A673 (cell line): Measurements from ENCODE around the gene ZNF672. TPM values are rescaled to one million over a fixed set of nuclear protein-coding genes. Genes with fewer than 3 reads are reported as not detected.
"Not testable (repeated sequence)": the region's sequence is repeated elsewhere in the genome, so short reads cannot be mapped to it uniquely, and the experiment has no call there.

Experiments
- BruUV-seq: library from RNA; stranded (reverse); fragments of 400-500 nt; replicated peaks from 2 replicates; lab custom pipeline; 2021; lab: Mats Ljungman, UMichigan
- CTCF ChIA-PET: fragments of 300-600 bp; sonication (Branson Sonifier 250); formaldehyde crosslinking; loops from one replicate; lab custom pipeline; 2022; ENCODE audit warnings: antibody characterized with exemption; lab: Charles Lee
- POLR2A ChIA-PET: fragments of 300-600 bp; sonication (Branson Sonifier 250); formaldehyde crosslinking; loops from one replicate; lab custom pipeline; 2022; ENCODE audit warnings: antibody characterized with exemption; ENCODE audit not compliant: low non-redundant PET; lab: Charles Lee
- DNase-seq: peaks from one replicate; pipeline ENCODE4 v3.0.0-alpha.2; 2015; ENCODE audit warnings: low spot score
- H3K27ac ChIP-seq: fragments of 200-600 bp; sonication (generic); 2 replicates; pipeline ENCODE4 v1.5.1; 2016; ENCODE audit warnings: mixed run types, low read depth, mild to moderate bottlenecking, mixed read lengths, antibody characterized with exemption, low read length; ENCODE audit not compliant: poor library complexity, severe bottlenecking
- H3K27me3 ChIP-seq: fragments of 200-600 bp; sonication (generic); replicated peaks from 2 replicates; pipeline ENCODE4 v1.6.1; 2017; ENCODE audit warnings: mixed run types, low read depth, mild to moderate bottlenecking, mixed read lengths, antibody characterized with exemption, low read length; ENCODE audit not compliant: insufficient read depth, poor library complexity
- H3K36me3 ChIP-seq: fragments of 200-600 bp; sonication (generic); 2 replicates; pipeline ENCODE4 v1.6.1; 2016; ENCODE audit warnings: mixed run types, mild to moderate bottlenecking, mixed read lengths, antibody characterized with exemption, low read length; ENCODE audit not compliant: insufficient read depth, poor library complexity, severe bottlenecking
- H3K4me1 ChIP-seq: fragments of 200-600 bp; sonication (generic); 2 replicates; pipeline ENCODE4 v1.6.1; 2017; ENCODE audit warnings: mixed run types, mild to moderate bottlenecking, mixed read lengths, antibody characterized with exemption, low read length; ENCODE audit not compliant: insufficient read depth, poor library complexity, severe bottlenecking
- H3K4me3 ChIP-seq: fragments of 200-600 bp; sonication (generic); 2 replicates; pipeline ENCODE4 v1.5.1; 2016; ENCODE audit warnings: low read depth, mixed run types, mild to moderate bottlenecking, mixed read lengths, low read length; ENCODE audit not compliant: poor library complexity, severe bottlenecking
- H3K9me3 ChIP-seq: fragments of 200-600 bp; sonication (generic); 2 replicates; pipeline ENCODE4 v1.6.1; 2016; ENCODE audit warnings: mixed run types, low read depth, mild to moderate bottlenecking, mixed read lengths, antibody characterized with exemption, low read length; ENCODE audit not compliant: poor library complexity, severe bottlenecking
- EZH2 ChIP-seq: fragments of 200-600 bp; sonication (generic); IDR thresholded peaks from 2 replicates; pipeline ENCODE4 v1.6.1; 2017; ENCODE audit warnings: borderline replicate concordance, low read depth, mild to moderate bottlenecking, mixed read lengths, antibody characterized with exemption, low read length; ENCODE audit not compliant: poor library complexity, severe bottlenecking
- intact Hi-C: fragments of 100-400 bp; cut with micrococcal nuclease; formaldehyde crosslinking; loops from one replicate; pipeline ENCODE4 v1.10.0; 2022; ENCODE audit not compliant: unreplicated experiment
- total RNA-seq: library from RNA; stranded (reverse); gene quantifications from 2 replicates; pipeline ENCODE4 v1.2.3, GENCODE V29; 2021
- TF ChIP-seq, protein P1 (sequence below): fragments of 300-800, 200-600 bp; sonication (generic); conservative IDR thresholded peaks from 2 replicates; pipeline ENCODE4 v1.5.1; 2017; ENCODE audit warnings: low read depth, mild to moderate bottlenecking, antibody characterized with exemption, low read length, moderate library complexity, mixed read lengths

The ZNF672 gene
- total RNA-seq, 1 experiment from 2014 or later = 21.6 TPM

DNA sequence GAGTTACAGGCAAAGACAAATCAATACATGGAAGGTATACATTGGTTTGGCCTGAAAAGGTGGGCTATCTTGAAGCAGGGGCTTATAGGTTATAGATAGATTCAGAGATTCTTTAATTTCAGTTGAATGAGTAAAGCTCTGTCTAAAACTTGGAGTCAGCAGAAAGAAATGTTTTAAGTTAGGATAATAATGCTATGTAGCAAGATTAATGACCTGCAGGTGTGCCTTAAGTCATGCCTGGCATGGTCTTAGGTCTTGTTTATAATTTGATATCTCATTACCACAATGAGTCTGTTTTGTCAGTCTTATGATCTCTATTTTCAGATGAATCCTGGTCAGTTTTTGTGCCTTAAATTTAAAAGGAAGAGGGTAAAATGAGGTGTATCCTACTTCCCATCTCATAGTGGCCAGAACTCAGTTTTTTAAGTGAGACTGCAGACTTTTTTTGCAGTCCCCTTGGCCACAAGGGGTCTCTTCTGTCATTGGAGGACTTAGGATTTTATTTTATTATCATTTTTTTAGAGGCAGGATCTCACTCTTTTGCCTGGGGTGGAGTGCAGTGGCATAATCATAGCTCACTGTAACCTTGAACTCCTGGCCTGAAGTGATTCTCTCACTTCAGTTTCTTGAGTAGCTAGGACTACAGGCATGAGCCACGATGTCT, 46.7 kb downstream of the ZNF672 start:
- peaks cover 15% of the 10 kb centered on the region for H3K4me1 ChIP-seq
- DNase-seq = no peak
- H3K36me3 ChIP-seq = no peaks in the 10 kb centered on the region
- no peak overlapping the region for H3K27ac ChIP-seq
- no peak overlapping the region for H3K4me3 ChIP-seq
- no TSS peak for BruUV-seq
- ChIA-PET CTCF (interaction anchor here (0.6 kb wide), 1 partner anchor 22 kb away, joined by 7 read pairs; no protein-coding TSS in a partner anchor), POLR2A (no interaction called here)
- intact Hi-C loops = no loop called here
- no peaks in the 10 kb centered on the region for H3K27me3 ChIP-seq
- TF ChIP-seq EZH2 = no peak
- TF ChIP-seq, protein P1, sequence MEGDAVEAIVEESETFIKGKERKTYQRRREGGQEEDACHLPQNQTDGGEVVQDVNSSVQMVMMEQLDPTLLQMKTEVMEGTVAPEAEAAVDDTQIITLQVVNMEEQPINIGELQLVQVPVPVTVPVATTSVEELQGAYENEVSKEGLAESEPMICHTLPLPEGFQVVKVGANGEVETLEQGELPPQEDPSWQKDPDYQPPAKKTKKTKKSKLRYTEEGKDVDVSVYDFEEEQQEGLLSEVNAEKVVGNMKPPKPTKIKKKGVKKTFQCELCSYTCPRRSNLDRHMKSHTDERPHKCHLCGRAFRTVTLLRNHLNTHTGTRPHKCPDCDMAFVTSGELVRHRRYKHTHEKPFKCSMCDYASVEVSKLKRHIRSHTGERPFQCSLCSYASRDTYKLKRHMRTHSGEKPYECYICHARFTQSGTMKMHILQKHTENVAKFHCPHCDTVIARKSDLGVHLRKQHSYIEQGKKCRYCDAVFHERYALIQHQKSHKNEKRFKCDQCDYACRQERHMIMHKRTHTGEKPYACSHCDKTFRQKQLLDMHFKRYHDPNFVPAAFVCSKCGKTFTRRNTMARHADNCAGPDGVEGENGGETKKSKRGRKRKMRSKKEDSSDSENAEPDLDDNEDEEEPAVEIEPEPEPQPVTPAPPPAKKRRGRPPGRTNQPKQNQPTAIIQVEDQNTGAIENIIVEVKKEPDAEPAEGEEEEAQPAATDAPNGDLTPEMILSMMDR = 0 out of 2 replicates have a peak, but pooled peaks have one; percentile 38
- H3K9me3 ChIP-seq = no peaks in the 10 kb centered on the region

DNA sequence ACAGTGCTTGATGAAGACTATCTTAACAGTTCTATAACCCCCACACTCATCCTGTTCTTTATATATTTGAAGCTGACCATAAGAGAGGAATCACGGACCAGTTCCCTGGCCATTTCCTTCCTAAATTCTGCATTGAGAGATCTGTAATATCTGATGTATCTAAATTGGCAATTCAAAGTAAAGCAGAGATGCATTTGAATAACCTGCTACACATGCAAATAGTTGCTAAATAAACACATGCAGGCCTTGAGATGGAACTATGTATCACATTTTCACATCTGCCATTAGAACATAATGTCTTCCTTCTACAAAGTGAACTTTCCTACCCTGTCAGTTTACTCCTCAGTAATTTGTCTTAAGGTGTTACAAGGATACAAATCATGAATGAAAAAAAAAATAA, 47.6 kb downstream of the ZNF672 start:
- ChIA-PET CTCF (no interaction called here), POLR2A (no interaction called here)
- H3K36me3 ChIP-seq = no peaks in the 10 kb centered on the region
- intact Hi-C loops = no loop called here
- BruUV-seq = no TSS peak
- no peak for DNase-seq
- no peak for TF ChIP-seq EZH2
- TF ChIP-seq, protein P1 = no peak
- H3K9me3 ChIP-seq = no peaks in the 10 kb centered on the region
- H3K4me3 ChIP-seq = no peak overlapping the region
- H3K27me3 ChIP-seq = no peaks in the 10 kb centered on the region
- H3K4me1 ChIP-seq = peaks cover 15% of the 10 kb centered on the region
- H3K27ac ChIP-seq = no peak overlapping the region

DNA sequence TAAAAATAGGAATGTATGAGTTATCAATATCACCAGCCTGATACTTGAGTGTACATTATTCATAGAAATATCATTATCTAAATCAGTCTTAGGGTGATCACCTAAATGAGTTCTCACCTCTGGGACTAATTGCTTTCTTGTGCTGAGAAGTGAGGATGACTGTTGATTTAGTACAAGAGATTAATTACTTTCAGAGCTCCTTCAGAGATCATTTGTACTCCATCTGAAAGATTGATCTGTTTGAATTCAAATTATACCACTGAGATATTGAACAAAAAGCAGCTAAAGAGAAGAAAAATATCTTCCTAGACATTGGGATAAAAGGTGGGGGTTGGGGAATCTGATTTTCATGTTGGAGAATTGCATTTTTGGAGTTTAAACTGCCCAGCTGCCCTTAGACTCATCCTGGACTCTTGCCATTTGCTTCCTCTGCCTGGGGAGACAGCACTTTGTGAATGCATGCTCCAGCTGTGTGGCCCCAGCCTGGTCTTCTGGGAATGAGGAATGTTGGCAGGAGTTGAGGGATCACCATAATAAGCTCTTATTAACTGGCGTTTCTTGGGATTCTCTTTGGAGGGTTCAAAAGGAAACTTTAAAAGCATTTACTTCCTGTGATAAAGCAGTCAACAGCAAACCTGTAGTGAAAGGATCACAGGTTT, 48.3 kb downstream of the ZNF672 start:
- Histone ChIP-seq H3K4me1 (peaks cover 15% of the 10 kb centered on the region), H3K27ac (no peak overlapping the region), H3K27me3 (no peaks in the 10 kb centered on the region), H3K9me3 (no peaks in the 10 kb centered on the region), H3K36me3 (no peaks in the 10 kb centered on the region), H3K4me3 (no peak overlapping the region)
- CTCF ChIA-PET = interaction anchor here (0.6 kb wide), 1 partner anchor 61 kb away, joined by 7 read pairs; the partner anchor contains the start of gene SH3BP5L
- intact Hi-C loops = no loop called here
- POLR2A ChIA-PET = no interaction called here
- no peak for TF ChIP-seq EZH2
- peak; percentile 57 for DNase-seq
- no TSS peak for BruUV-seq

DNA sequence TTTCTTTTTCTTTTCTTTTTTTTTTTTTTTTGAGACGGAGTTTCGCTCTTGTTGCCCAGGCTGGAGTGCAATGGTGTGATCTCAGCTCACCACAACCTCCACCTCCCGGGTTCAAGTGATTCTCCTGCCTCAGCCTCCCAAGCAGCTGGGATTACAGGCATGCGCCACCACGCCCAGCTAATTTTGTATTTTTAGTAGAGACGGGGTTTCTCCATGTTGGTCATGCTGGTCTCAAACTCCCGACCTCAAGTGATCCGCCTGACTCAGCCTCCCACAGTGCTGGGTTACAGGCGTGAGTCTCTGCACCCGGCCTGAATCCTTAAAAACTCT, 51.9 kb downstream of the ZNF672 start:
- H3K36me3 ChIP-seq, CTCF ChIA-PET, H3K4me3 ChIP-seq, H3K27me3 ChIP-seq, H3K9me3 ChIP-seq, H3K27ac ChIP-seq, POLR2A ChIA-PET, intact Hi-C loops, BruUV-seq, DNase-seq: not testable (repeated sequence)
- H3K4me1 ChIP-seq = peaks cover 19% of the 10 kb centered on the region
